ENCODE results near the gene ACBD6. TPM values are rescaled to one million over a fixed set of nuclear protein-coding genes. Genes with fewer than 3 reads are reported as not detected.
"Not testable (repeated sequence)": the region's sequence is repeated elsewhere in the genome, so short reads cannot be mapped to it uniquely, and the experiment has no call there.

Gene ACBD6
- total RNA-seq, 1 donor from 2014 or later: 19.0 TPM

GRCh38 chr1:180433873-180434272 is 68.5 kb downstream of the ACBD6 start:
- intact Hi-C loops (cut with DNase I): no loop called here
- no peak for DNase-seq (ENCODE audit: low spot score)

- no peak for DNase-seq (ENCODE audit: low spot score)
- intact Hi-C loops (cut with DNase I): no loop called here
Measured at GRCh38 chr1:180431683-180432082, 70.7 kb downstream of the ACBD6 start.

DNA sequence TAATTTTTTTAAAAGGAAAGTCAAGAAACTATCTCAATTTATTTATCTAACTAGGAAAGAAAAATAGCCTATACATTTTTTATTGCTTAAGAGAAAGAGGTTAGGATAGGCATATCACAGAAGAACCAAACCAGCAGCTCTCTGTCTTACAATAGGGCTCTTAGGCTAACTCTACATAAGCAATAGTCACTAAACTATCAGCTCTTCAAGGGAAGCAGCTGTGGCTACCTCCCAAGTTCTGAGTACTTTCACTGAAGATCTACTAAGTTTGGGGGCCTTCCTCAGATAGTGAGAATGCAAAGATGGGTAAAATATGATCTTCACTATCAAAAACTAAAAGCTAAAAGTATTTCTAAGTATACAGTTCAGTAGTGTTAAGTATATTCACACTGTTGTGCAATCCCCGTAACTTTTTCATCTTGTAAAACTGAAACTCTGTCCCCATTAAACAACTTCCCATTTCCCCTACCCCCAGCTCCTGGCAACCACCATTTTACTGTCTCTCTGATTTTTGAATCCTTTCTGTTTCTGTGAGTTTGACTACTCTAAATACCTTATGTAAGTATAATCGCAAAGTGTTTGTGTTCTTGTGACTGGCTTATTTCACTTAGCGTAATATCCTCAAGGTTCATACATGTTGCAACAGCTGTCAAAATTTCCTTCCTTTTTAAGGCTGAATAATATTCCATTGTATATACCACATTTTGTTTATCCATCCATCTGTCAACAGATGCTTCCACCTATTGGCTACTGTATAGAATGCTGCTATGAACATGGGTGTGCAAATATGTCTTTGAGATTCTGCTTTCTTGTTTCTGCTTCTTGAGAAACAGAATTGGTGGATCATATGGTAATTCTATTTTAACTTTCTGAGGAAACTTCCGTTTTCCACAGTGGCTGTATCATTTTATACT is 73.3 kb downstream of the ACBD6 start:
- intact Hi-C loops (cut with DNase I): no loop called here
- DNase-seq (ENCODE audit: low spot score): no peak

- intact Hi-C loops (cut with DNase I): no loop called here
- no peak for DNase-seq (ENCODE audit: low spot score)
Measured at GRCh38 chr1:180425952-180426351, 76.4 kb downstream of the ACBD6 start.

DNA sequence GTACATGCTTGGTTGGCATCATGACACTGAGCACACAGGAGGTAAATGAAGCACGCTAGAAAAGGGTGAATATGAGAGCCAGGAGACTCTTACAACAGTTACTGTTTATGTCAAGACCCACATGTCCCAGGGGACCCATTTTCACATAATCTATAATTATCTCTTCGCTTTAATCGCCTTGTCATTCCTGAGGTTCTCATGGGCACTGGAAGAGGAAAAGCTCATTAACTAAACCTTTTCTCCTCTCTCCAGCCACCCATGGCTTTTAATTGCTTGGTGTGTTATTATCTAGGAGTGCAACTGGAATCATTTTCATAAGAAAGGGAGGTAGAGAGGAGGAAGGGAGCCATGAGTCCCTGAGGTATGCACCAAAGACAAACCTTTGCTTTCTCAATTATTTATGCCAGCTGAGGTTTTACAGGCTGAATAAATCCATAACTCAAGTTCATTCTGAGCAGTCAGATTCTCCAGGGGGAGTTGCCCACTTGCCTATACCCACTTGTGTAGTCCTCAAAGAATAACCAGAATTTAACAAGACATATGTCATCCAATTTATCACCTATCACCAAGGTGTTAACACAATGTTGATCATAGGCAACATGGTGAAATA is 77.4 kb downstream of the ACBD6 start:
- intact Hi-C loops (cut with DNase I): loop anchor here (5.0 kb wide), 1 partner anchor 47 kb away; no protein-coding TSS in a partner anchor
- no peak for DNase-seq (ENCODE audit: low spot score)

DNA sequence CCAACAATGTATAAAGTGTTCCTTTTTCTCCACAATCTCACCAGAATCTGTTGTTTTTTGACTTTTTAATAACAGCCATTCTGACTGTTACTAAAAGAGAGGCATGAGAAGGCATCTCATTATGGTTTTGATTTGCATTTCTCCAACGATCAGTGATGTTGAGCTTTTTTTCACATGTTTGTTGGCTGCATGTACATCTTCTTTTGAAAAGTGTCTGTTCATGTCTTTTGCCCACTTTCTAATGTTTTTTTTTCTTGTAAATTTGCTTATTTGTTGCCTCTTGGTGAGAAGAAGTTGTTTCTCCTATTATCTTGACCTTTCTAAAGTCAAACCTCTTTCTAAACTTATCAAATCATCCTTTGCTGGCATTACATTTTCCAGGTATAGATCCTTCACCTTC is 80.8 kb downstream of the ACBD6 start:
- intact Hi-C loops (cut with DNase I): loop anchor here (5.0 kb wide), 1 partner anchor 51 kb away; no protein-coding TSS in a partner anchor
- DNase-seq (ENCODE audit: low spot score): no peak

DNA sequence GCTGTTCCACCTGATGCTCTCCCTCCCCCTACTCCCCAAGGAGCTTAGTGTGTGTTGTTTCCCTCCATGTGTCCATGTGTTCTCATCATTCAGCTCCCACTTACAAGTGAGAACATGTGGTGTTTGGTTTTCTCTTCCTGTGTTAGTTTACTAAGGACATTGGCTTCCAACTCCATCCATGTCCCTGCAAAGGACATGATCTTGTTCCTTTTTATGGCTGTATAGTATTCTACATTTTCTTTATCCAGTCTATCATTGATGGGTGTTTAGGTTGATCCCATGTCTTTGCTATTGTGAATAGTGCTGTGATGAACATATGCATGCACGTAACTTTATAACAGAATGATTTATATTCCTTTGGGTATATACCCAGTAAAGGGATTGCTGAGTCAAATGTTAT is 81.2 kb downstream of the ACBD6 start:
- DNase-seq (ENCODE audit: low spot score): not testable (repeated sequence)
- intact Hi-C loops (cut with DNase I): loop anchor here (5.0 kb wide), 1 partner anchor 51 kb away; no protein-coding TSS in a partner anchor

DNA sequence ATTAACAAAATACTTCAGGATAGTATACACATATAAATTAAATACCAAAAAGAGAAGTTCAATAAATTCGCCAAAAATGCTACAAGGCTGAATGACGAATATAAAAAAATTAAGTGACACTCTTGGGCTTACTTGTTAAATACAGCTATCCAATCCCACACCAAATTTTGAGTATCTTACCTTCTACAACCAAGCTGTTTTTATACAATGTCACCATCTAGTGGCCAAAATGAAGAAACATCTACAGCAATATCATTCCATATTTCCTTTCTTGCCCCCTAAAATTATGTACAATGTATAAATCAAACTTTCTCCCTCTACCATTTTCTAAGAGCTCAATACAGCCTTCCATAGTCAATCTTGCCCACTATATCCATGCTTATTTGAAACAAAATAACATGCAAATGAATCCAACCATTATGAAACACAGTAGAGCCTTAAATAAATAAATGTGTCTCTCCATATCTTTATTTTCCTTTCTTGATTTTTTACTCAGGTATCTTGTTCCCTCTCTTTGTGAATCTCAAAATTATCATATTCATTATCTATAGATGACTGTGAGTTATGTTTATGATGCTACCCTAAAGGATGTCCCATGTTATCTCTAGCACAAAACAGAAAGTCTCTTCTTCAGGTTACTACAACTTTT is 86.3 kb downstream of the ACBD6 start:
- intact Hi-C loops (cut with DNase I): loop anchor here (2.0 kb wide), 1 partner anchor 157 kb away; no protein-coding TSS in a partner anchor
- no peak for DNase-seq (ENCODE audit: low spot score)

- DNase-seq (ENCODE audit: low spot score): no peak
- intact Hi-C loops (cut with DNase I): loop anchor here (2.0 kb wide), 1 partner anchor 157 kb away; no protein-coding TSS in a partner anchor
Measured at GRCh38 chr1:180415236-180415848, 87.0 kb downstream of the ACBD6 start.

DNA sequence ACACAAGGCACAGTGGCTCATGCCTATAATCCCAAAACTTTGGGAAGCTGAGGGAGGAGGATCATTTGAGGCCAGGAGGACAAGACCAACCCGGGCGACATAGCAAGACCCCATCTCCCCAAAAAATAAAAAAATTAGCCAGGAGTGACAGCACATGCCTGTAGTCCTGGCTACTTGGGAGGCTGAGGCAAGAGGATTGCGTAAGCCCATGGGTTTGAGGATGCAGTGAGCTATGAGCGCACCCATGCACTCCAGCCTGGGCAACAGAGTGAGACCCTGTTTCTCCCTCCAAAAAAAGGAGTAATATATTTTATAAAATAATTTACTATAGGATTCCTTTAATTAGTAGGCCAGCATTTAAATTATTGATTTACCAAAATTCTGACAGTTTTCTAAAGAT is 89.8 kb downstream of the ACBD6 start:
- intact Hi-C loops (cut with DNase I): no loop called here
- DNase-seq (ENCODE audit: low spot score): no peak

DNA sequence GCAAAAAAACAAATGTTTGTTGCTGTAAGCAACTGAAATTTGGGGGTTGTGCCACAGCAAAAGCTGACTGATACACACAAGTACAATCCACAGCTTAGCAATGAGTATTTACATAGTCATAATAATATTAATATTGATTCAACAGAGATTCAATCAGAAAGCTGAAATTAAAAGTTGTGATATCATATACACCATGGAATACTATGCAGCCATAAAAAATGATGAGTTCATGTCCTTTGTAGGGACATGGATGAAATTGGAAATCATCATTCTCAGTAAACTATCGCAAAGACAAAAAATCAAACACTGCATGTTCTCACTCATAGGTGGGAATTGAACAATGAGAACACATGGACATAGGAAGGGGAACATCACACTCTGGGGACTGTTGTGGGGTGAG is 94.2 kb downstream of the ACBD6 start:
- intact Hi-C loops (cut with DNase I); DNase-seq (ENCODE audit: low spot score): not testable (repeated sequence)

DNA sequence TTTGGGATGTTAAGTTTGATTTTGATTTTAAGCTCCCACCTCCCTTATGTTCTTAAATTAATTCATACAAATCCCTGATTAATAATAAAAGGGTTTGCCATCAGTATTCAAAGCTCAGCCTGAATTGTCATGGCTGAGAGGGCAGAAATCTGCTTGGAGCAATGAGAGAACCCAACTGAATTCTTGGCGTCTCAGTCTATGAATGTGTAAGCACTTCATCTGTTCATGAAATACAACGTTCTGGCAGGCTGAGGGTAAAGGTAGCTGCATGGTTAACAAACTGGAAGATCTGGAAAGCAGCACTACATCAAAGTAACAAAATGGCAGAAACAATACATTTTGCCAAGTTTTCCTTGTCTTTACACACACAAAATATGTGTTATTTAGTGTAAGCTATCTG is 95.3 kb downstream of the ACBD6 start:
- intact Hi-C loops (cut with DNase I): no loop called here
- no peak for DNase-seq (ENCODE audit: low spot score)

- no peak for DNase-seq (ENCODE audit: low spot score)
- intact Hi-C loops (cut with DNase I): no loop called here
Measured at GRCh38 chr1:180402551-180402950, 99.8 kb downstream of the ACBD6 start.

DNA sequence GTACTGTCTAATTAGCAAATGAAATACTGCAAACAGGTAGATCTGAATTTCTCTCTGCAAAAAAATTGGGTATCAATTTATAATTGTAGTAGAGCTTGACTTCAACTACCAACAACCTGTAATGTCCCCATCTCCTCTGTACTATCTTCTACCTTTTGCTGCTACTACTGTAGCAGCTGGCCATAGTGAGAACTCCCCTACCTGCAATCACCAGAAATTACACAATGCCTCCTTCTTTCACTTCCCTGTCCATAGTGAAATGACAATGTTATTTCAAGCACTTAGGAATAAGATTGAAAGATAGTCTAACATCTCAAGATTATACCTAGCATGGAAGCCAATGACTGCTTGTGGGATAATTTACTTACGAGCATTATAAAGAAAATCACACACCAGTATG is 100.4 kb downstream of the ACBD6 start:
- intact Hi-C loops (cut with DNase I): no loop called here
- no peak for DNase-seq (ENCODE audit: low spot score)

DNA sequence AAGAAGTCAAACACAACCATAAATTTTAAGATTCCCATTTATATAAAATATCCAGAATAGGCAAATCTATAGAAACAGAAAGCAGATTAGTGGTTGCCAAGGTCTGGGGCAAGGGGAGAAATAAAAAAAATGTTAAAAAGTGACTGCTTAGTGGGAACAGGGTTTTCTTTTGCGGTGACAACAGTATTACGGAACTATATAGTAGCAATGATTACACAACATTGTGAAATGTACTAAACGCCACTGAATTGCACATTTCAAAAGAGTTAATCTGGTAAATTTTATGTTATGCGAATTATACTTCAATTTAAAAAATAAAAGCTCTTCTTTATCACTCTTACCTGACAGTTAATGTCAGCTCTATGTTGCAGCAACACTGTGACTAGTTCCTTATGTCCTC is 105.2 kb downstream of the ACBD6 start:
- intact Hi-C loops (cut with DNase I): no loop called here
- no peak for DNase-seq (ENCODE audit: low spot score)

GRCh38 chr1:180392427-180393145 is 109.8 kb downstream of the ACBD6 start:
- no peak for DNase-seq (ENCODE audit: low spot score)
- intact Hi-C loops (cut with DNase I): no loop called here

GRCh38 chr1:180392020-180392419 is 110.4 kb downstream of the ACBD6 start:
- no peak for DNase-seq (ENCODE audit: low spot score)
- intact Hi-C loops (cut with DNase I): no loop called here

DNA sequence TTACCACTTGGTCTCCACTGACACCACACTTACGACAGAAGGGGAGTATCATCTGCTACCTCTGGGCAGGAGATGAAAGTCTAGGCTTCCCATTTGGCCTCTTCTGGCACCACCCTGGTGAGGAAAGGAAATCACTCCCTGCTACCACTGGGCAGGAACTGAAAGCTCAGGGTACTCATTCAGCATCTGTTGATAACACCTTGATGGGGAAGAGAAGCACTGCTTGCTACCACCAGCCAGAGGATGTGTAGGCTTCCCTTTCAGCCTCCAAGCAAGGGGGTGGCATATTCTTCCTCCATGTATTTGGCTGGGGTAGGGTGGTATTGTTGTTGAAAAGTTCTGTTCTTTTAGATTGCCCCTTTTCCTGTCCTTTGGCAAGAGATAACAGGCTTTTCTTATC is 115.0 kb downstream of the ACBD6 start:
- DNase-seq (ENCODE audit: low spot score): no peak
- intact Hi-C loops (cut with DNase I): no loop called here

DNA sequence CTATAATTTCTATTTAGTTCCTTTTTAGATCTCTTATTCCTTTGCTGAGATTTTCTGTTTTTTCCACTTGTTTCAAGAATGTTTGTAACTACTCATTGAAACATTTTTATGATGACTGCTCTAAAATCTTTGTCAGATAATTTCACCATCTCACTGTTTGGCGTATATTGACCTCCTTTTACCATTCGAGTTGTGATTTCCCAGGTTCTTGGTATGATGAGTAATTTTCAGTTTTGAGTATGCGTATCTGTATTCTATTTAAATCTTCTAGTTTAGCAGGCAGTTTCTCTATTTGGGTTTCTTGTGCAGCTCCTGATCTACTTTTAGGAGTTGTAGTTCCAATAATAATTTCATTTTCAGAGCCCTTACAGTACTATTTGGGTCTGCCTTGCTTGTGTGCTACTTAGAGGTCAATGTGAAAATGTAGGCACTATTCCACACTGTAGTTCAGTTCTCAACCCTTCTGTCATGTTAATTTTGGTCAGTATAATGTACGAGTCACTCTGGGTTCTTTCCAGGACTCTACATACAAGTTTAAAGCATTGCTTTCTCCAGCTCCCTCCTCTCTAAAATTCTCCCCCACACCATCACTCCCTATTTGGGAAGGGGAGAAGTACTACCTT is 115.5 kb downstream of the ACBD6 start:
- intact Hi-C loops (cut with DNase I): no loop called here

More for the DNA sequence above, 115.5 kb downstream of the ACBD6 start:
- DNase-seq (ENCODE audit: low spot score): no peak
